AG04449 (cell line): ENCODE data around the gene CLPTM1L.
"Not testable (repeated sequence)": the region's sequence is repeated elsewhere in the genome, so short reads cannot be mapped to it uniquely, and the experiment has no call there.

ENCODE experiments used
- CTCF ChIA-PET: fragments of 350-600 bp; formaldehyde crosslinking; extraction: SDS; loops from one replicate; lab custom pipeline; 2021; ENCODE audit warnings: antibody characterized with exemption; lab: Yijun Ruan, JAX
- POLR2A ChIA-PET: fragments of 400-600, 350-600 bp; formaldehyde crosslinking; extraction: SDS; loops from one replicate; lab custom pipeline; 2020; ENCODE audit warnings: antibody characterized with exemption, inconsistent platforms; lab: Yijun Ruan, JAX
- DNase-seq: peaks from one replicate; pipeline ENCODE4 v3.0.0-alpha.2; 2010; ENCODE audit warnings: low read depth, low spot score
- H3K4me3 ChIP-seq: 2 replicates; pipeline ENCODE4 v1.5.1; 2011; ENCODE audit warnings: low read depth, mild to moderate bottlenecking, control low read depth, low read length
- CTCF ChIP-seq: IDR thresholded peaks from one replicate; pipeline ENCODE4 v1.5.1; 2011; ENCODE audit warnings: mild to moderate bottlenecking, moderate library complexity, low read length, control low read depth, inconsistent platforms; ENCODE audit not compliant: insufficient read depth; ENCODE audit errors: missing control alignments

Gene CLPTM1L

DNA sequence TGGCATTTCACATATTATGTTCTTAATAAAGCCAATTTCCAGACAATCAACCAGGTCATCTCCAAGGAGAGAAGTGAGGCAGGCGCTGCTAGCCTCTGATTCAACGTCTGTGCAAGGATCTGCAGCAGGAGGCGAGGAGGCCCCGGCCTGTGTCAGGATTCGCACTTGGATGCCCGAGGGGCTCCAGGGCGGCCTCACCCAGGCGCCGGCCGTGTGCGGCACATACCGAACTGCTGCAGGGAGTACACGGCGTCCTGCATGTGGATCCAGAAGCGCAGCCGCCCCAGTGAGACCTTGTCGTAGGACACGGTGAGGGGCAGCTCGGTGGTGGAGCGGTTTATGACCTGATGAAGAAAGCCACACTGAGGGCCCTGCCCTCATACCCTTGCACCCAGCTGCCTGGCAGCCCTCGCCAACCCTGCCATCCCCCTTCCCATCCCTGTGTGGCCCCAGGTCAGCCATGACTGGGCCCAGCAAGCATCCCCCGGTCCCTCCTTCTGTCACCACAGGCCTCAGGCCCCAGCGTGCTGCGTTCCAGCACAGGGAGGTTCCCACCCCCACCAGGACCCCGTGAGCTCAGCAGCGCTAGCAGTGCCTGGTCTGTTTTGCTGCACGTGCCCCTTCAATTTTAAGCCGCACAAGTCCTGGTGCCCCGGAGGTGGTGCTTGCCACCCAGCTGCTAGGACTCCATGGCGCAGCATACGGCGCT is 9.9 kb downstream of the CLPTM1L start:
- no peak for DNase-seq
- ChIA-PET CTCF (interaction anchor here (1.5 kb wide), 1 partner anchor 10 kb away, joined by 3 read pairs; the partner anchor contains the start of gene CLPTM1L), POLR2A (no interaction called here)
- TF ChIP-seq CTCF, result no peak
- no peak overlapping the region for H3K4me3 ChIP-seq

DNA sequence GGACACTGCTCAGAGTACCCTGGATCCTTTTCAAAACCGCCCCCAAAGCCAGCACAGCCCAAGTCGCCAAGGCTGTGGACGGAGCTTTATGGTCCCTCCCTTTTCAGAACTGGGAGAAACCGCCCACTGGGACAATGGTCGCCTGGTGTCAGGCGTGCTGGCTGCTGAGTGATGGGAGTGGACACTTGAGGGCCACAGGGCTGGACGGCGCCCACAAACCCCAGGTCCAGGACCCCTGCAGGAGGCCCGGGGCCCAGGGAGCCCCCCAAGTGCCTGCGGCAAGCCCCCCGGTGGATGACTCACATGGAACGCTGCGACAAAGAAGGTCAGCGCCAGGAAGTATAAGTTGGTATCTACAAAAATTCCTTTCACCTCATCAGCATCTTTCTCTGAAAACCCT is 10.9 kb downstream of the CLPTM1L start:
- no peak overlapping the region for H3K4me3 ChIP-seq
- ChIA-PET CTCF (interaction anchor here (1.5 kb wide), 1 partner anchor 11 kb away, joined by 3 read pairs; the partner anchor contains the start of gene CLPTM1L), POLR2A (no interaction called here)
- TF ChIP-seq CTCF, result no peak
- no peak for DNase-seq

DNA sequence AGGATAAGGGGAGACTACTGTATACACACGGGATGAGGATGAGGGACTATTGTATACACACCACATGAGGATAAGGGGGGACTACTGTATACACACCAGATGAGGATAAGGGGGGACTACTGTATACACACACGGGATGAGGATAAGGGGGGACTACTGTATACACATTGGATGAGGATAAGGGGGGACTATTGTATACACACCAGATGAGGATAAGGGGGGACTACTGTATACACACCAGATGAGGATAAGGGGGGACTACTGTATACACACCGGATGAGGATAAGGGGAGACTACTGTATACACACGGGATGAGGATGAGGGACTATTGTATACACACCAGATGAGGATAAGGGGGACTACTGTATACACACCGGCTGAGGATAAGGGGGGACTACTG is 11.6 kb downstream of the CLPTM1L start:
- POLR2A ChIA-PET, CTCF ChIA-PET, H3K4me3 ChIP-seq, DNase-seq: not testable (repeated sequence)

GRCh38 chr5:1332461-1333001 is 12.4 kb downstream of the CLPTM1L start:
- ChIA-PET CTCF (no interaction called here), POLR2A (no interaction called here)
- DNase-seq, result no peak
- TF ChIP-seq CTCF, result no peak
- no peak overlapping the region for H3K4me3 ChIP-seq

DNA sequence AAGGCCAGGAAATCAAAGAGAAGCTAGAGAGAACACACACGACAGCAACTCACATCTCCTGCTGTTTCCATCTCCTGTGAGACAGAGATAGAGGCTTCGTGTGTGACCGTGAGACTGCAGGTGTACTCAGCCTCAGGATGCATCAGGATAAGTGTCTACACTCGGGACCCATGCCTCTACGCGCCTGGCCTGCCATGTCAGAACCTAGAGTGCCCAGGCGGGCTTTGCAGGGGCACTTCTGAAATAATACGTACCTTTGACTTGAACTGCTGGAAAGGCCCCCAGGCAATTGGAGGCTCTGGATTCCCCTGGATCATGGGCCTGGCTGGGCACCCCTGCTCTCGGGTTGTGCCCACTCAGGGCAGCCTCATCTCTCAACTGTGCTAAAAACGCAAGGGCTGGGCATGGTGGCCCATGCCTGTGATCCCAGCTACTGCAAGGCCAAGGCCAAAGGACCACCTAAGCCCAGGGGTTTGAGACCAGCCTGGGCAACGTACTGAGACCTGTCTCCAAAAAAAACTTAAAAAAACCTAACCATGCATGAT is 13.0 kb downstream of the CLPTM1L start:
- H3K4me3 ChIP-seq, result no peak overlapping the region
- POLR2A ChIA-PET, result no interaction called here
- CTCF ChIA-PET, result no interaction called here
- DNase-seq, result no peak
- no peak for TF ChIP-seq CTCF

GRCh38 chr5:1330847-1331831 is 13.8 kb downstream of the CLPTM1L start:
- H3K4me3 ChIP-seq, result no peak overlapping the region
- no peak for TF ChIP-seq CTCF
- no peak for DNase-seq
- CTCF ChIA-PET, result no interaction called here
- POLR2A ChIA-PET, result no interaction called here
